GM20000 (cell line): ENCODE data around the gene CDC14A.
"Not testable (repeated sequence)": the region's sequence is repeated elsewhere in the genome, so short reads cannot be mapped to it uniquely, and the experiment has no call there.

ENCODE experiments used
- DNase-seq: peaks from one replicate; pipeline ENCODE4 v3.0.0; 2012; ENCODE audit warnings: low spot score
- CTCF ChIP-seq: IDR thresholded peaks from 2 replicates; pipeline ENCODE4 v1.5.1; 2012; ENCODE audit warnings: mild to moderate bottlenecking, control low read depth; ENCODE audit errors: extremely low read depth, missing control alignments

CDC14A gene

GRCh38 chr1:100396651-100397050 lies 44.3 kb downstream of the CDC14A start:
- DNase-seq: no peak
- TF ChIP-seq CTCF: no peak

- no peak for TF ChIP-seq CTCF
- DNase-seq: no peak
Measured at GRCh38 chr1:100397681-100398080, 45.4 kb downstream of the CDC14A start.

GRCh38 chr1:100398648-100399047 lies 46.3 kb downstream of the CDC14A start:
- no peak for DNase-seq
- TF ChIP-seq CTCF: no peak

GRCh38 chr1:100400404-100400803 lies 48.1 kb downstream of the CDC14A start:
- DNase-seq: peak; percentile 17
- no peak for TF ChIP-seq CTCF

GRCh38 chr1:100404821-100405220 lies 52.5 kb downstream of the CDC14A start:
- TF ChIP-seq CTCF: no peak
- DNase-seq: no peak

- DNase-seq: not testable (repeated sequence)
Measured at GRCh38 chr1:100405902-100406301, 53.6 kb downstream of the CDC14A start.

- not testable (repeated sequence) for DNase-seq
Measured at GRCh38 chr1:100407390-100407789, 55.1 kb downstream of the CDC14A start.

- TF ChIP-seq CTCF: no peak
- DNase-seq: no peak
Measured at GRCh38 chr1:100411019-100411418, 58.7 kb downstream of the CDC14A start.

GRCh38 chr1:100411574-100411973 lies 59.3 kb downstream of the CDC14A start:
- TF ChIP-seq CTCF: no peak
- DNase-seq: no peak
